ENCODE measurements around the gene RSU1.
"Not testable (repeated sequence)": the region's sequence is repeated elsewhere in the genome, so short reads cannot be mapped to it uniquely, and the experiment has no call there.

The RSU1 gene

DNA sequence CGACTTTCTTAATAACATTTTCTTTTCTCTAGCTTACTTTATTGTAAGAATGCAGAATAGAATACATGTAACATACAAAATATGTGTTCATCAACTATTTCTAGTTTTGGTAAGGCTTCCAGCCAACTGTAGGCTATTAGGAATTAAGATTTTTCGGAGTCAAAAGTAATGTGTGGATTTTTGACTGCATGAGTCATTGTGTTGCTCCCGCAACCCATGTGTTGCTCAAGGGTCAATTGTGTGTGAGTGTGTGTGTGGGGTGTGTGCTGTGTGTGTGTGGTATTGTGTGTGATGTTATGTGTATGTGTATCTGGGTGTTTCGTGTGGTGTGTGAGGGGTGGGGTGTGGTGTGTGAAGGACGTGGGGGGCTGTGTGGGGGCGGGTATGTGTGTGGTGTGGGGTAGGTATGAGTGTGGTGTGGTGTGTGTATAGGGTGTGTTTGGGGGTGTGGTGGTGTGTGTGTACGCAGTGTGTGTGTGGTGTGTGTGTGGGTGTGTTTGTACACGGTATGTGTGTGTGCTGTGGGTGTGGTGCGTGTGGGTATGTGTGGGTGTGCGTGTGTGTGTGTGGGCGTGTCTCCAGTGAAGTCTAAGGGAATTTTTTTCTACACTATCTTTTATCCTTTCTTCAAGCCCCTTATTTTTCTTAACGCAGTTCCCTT lies 60.5 kb downstream of the RSU1 start:
- Mint-ChIP-seq H3K9me3 (no peaks in the 10 kb centered on the region), H3K4me1 (peaks cover 5% of the 10 kb centered on the region), H3K36me3 (peaks cover 35% of the 10 kb centered on the region), H3K27ac (no peak overlapping the region), H3K4me3 (no peak overlapping the region), H3K27me3 (no peaks in the 10 kb centered on the region)
- ATAC-seq (ENCODE audit: low read depth) (no peak), DNase-seq (ENCODE audit: low spot score in 2 of 2) (no peak)

DNA sequence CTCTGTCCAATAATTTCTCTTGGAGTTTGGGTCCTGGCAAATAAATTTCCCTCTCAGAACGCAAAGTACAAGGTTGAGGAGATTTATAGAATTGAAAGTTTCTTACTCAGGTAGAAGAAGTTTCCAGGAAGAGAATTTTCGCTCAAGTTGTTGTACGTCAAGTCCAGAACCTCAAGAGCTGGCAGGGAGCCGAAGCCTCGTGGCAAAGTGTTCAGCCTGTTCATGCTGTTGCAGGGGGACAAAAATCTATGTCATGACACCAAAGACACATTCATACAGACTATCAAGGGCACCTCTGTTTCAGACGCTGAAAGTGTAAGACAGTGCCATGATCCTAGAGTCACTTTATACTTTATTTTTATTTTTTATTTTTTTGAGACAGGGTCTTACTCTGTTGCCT lies 62.5 kb downstream of the RSU1 start:
- Mint-ChIP-seq H3K4me1 (peaks cover 5% of the 10 kb centered on the region), H3K9me3 (no peaks in the 10 kb centered on the region), H3K36me3 (peaks cover 34% of the 10 kb centered on the region), H3K27me3 (no peaks in the 10 kb centered on the region), H3K27ac (no peak overlapping the region), H3K4me3 (no peak overlapping the region)
- DNase-seq (ENCODE audit: low spot score in 2 of 2) (no peak), ATAC-seq (ENCODE audit: low read depth) (no peak)

DNA sequence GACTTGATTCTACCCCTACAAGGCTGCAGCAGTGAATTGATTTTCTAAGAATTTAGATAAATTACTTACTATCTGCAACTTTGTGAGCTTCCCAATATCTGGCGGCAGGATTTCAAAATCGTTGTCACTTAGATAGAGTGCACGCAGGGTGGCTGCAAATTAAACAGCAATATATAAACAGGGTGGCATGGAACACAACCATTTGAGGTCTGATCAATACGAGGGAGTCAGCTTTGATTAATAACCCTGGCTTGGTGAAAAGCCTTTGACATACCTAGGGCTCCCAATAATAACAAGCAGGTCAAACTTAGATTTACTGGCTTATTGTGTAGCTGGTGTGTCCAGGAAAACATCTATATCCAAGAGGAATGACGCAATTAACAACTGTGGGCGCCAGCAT lies 64.4 kb downstream of the RSU1 start:
- H3K9me3 Mint-ChIP-seq; ATAC-seq (ENCODE audit: low read depth); H3K4me3 Mint-ChIP-seq; DNase-seq (ENCODE audit: low spot score in 2 of 2); H3K27ac Mint-ChIP-seq; H3K27me3 Mint-ChIP-seq; H3K4me1 Mint-ChIP-seq: not testable (repeated sequence)
- H3K36me3 Mint-ChIP-seq = peaks cover 37% of the 10 kb centered on the region

DNA sequence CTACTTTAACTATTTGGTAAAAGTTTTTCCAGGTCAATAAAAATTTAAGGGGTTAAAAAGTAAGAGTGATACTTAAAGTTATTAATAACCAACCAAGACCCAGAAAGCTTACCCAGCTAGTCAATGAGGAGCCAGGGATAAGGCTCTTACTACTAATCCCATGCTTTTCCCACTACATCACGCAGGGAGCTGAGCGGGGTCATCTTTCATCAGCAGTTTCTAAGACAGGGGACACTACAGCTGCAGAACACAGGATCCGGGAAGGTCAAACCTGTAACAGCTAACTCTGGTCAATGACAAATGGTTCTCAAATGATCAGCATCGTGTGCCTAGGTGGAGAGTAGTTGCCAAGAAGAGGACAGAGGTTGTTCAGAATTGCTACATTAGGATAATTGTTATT lies 65.1 kb downstream of the RSU1 start:
- no peak for DNase-seq (ENCODE audit: low spot score in 2 of 2)
- Mint-ChIP-seq H3K9me3 (no peaks in the 10 kb centered on the region), H3K4me1 (peaks cover 5% of the 10 kb centered on the region), H3K4me3 (no peak overlapping the region), H3K36me3 (peaks cover 40% of the 10 kb centered on the region), H3K27ac (no peak overlapping the region), H3K27me3 (no peaks in the 10 kb centered on the region)
- ATAC-seq (ENCODE audit: low read depth) = no peak

DNA sequence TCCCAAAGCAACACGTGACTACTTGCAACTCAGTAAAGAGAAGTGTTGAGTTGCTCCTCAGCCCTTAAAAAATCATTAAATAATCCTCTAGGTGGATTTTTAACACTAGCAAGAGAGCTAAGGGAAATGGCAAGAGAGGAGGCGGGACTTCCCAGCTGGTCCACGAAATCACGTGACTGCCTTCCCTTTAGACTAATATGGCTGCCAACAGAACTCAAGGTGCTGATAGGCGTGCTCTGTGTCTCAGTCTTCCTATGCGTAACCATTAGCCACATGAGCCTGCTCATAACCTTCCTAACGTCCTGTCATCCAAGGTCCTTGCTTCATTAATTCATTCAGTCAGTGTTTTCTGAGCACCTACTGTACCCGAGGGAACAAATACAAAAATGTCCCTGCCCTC lies 66.0 kb downstream of the RSU1 start:
- Mint-ChIP-seq H3K36me3 (peaks cover 35% of the 10 kb centered on the region), H3K4me3 (no peak overlapping the region), H3K4me1 (no peaks in the 10 kb centered on the region), H3K27ac (no peak overlapping the region), H3K9me3 (no peaks in the 10 kb centered on the region), H3K27me3 (no peaks in the 10 kb centered on the region)
- ATAC-seq (ENCODE audit: low read depth) = no peak
- no peak for DNase-seq (ENCODE audit: low spot score in 2 of 2)

DNA sequence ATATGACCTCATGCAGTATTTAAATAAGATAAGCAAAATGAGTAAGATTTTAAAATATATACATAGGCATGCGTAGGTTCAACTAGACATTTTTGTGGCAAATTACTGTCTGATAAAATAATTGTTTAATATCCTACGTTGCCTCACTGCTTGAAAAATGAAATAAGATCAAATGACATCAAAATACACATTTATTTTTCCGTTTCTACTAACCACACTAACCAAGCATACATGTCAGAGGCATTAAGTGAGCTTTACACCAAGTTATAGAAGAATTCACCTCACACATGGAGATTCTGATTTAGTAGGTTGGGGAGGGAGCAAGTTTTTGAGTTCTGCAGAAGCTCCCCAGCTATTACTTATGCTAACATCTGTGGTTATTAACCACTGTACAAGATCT lies 66.8 kb downstream of the RSU1 start:
- peaks cover 31% of the 10 kb centered on the region for H3K36me3 Mint-ChIP-seq
- DNase-seq (ENCODE audit: low spot score in 2 of 2) = no peak
- no peaks in the 10 kb centered on the region for H3K9me3 Mint-ChIP-seq
- ATAC-seq (ENCODE audit: low read depth) = no peak
- no peaks in the 10 kb centered on the region for H3K4me1 Mint-ChIP-seq
- H3K27ac Mint-ChIP-seq = no peak overlapping the region
- H3K4me3 Mint-ChIP-seq = no peak overlapping the region
- H3K27me3 Mint-ChIP-seq = no peaks in the 10 kb centered on the region

DNA sequence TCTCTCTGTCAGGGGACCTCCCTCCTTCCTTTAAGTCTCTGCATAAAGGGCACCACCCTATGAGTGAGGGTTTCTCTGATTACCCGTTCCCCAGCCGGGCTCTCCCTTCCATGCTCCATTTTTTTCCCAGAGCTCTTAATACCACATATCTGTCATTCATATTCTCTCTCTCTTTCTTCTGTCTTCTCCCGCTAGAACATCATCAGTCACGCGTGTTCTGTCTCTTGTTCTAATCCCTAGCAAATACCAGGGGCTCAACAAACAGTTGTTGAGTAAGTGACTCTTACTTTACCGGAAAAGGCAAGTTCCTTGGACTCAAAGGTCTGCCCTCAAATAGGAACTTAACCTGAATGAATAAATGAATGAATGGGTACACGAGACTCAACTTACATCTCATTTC lies 68.5 kb downstream of the RSU1 start:
- H3K36me3 Mint-ChIP-seq = peaks cover 29% of the 10 kb centered on the region
- no peak overlapping the region for H3K27ac Mint-ChIP-seq
- ATAC-seq (ENCODE audit: low read depth) (no peak), DNase-seq (ENCODE audit: low spot score in 2 of 2) (no peak)
- no peaks in the 10 kb centered on the region for H3K9me3 Mint-ChIP-seq
- no peaks in the 10 kb centered on the region for H3K4me1 Mint-ChIP-seq
- H3K4me3 Mint-ChIP-seq = no peak overlapping the region
- no peaks in the 10 kb centered on the region for H3K27me3 Mint-ChIP-seq

DNA sequence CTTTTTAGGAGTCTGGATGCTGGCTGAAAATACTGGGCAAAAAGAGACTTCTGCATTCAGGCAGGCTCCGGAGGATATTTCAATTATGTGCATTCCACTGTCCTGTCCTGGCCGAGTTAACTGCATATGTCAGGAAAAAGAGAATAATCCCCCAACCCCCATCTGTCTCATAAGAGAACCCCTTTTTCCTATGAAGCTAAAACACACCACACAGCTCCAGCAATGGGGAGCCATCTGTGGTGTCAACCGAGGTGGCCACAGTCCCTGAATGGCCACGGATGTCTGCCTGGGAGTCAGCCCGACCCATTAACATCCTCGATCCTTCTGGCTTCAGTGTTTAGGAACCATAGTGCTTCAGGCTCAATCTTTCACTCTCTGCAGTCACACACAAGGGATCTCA lies 70.4 kb downstream of the RSU1 start:
- no peak overlapping the region for H3K27ac Mint-ChIP-seq
- DNase-seq (ENCODE audit: low spot score in 2 of 2) (no peak), ATAC-seq (ENCODE audit: low read depth) (no peak)
- no peaks in the 10 kb centered on the region for H3K4me1 Mint-ChIP-seq
- no peak overlapping the region for H3K4me3 Mint-ChIP-seq
- no peaks in the 10 kb centered on the region for H3K9me3 Mint-ChIP-seq
- no peaks in the 10 kb centered on the region for H3K27me3 Mint-ChIP-seq
- H3K36me3 Mint-ChIP-seq = peaks cover 23% of the 10 kb centered on the region

DNA sequence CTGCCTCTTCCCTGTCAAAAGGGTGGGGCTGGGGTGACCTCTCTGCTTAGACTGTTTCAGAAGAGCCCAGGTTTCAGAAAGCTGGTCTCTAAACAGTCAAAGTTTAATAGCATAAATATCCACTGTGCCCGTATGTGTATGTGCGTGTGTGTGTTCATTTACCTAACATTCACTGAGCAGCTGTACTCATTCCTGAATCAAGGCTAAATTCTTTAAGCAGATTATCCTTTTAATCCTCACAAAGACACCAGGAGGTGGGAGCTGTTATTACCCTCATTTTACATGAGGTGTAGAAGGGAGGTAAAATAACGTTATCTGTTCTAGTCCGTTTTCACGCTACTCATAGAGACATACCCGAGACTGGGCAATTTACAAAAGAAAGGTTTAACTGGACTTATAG lies 72.2 kb downstream of the RSU1 start:
- ATAC-seq (ENCODE audit: low read depth) = no peak
- DNase-seq (ENCODE audit: low spot score in 2 of 2) = no peak
- Mint-ChIP-seq H3K9me3 (no peaks in the 10 kb centered on the region), H3K36me3 (peaks cover 24% of the 10 kb centered on the region), H3K4me1 (no peaks in the 10 kb centered on the region), H3K27me3 (no peaks in the 10 kb centered on the region), H3K4me3 (no peak overlapping the region), H3K27ac (peak overlapping the region; percentile 8)

DNA sequence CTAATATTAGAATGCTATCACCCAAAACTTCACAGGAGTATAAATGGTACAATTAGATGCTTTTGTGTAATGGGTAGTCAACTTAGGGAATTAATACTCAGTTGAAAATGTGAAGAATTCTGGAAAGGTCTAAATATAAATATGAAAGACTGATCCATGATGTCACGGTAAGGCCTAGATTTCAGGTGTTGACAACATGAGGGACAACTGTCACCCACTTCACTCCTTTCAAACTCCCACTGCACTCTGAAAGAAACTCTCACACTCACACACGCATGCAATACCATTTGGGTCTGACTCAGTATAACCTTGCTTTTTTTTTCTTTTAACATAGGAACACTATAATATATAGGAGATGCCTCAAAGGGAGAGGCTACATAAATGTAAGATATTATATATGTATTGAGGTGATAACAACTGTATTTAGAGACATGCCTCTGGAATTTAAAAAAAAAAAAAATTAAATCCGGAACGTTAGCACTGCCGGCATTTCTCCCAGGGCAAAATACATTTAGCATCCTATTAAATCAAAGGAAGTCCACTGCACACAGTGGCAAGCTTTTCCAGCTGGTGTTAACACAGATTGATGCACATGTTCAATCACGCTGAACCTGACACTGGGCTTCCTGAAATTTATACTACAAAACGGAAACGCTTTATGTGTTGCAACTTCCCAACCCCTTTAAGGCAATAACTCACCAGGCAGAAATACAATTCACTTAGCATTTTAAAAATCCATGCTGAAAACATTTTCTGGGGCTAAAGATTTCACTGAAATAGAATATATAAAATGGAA lies 74.9 kb downstream of the RSU1 start:
- H3K4me3 Mint-ChIP-seq = no peak overlapping the region
- no peak overlapping the region for H3K27ac Mint-ChIP-seq
- H3K36me3 Mint-ChIP-seq = peaks cover 30% of the 10 kb centered on the region
- ATAC-seq (ENCODE audit: low read depth) = no peak
- no peak for DNase-seq (ENCODE audit: low spot score in 2 of 2)
- no peaks in the 10 kb centered on the region for H3K4me1 Mint-ChIP-seq
- H3K9me3 Mint-ChIP-seq = peaks cover 2% of the 10 kb centered on the region
- H3K27me3 Mint-ChIP-seq = no peaks in the 10 kb centered on the region

DNA sequence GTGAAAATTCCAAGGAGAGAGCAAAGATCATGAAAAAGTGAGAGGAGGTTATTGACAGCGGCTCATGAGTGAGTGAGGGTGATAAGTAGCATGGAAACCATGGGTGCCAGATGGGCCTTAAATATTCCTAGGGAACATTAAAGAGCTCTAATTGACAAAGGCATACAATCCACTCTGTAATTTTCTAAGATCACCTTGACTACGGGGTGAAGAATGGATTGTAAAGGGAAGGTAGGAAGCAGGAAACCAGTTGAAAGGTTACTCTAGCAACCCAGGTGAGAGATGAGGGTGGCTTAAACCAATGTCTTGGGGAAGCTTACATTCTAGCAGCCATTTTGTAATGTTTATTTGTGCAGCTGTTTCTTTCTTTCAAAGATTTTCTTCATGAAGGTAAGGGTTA lies 75.7 kb downstream of the RSU1 start:
- H3K9me3 Mint-ChIP-seq = peaks cover 7% of the 10 kb centered on the region
- no peaks in the 10 kb centered on the region for H3K27me3 Mint-ChIP-seq
- peaks cover 31% of the 10 kb centered on the region for H3K36me3 Mint-ChIP-seq
- no peak overlapping the region for H3K4me3 Mint-ChIP-seq
- DNase-seq (ENCODE audit: low spot score in 2 of 2) (no peak), ATAC-seq (ENCODE audit: low read depth) (no peak)
- H3K4me1 Mint-ChIP-seq = no peaks in the 10 kb centered on the region
- no peak overlapping the region for H3K27ac Mint-ChIP-seq

DNA sequence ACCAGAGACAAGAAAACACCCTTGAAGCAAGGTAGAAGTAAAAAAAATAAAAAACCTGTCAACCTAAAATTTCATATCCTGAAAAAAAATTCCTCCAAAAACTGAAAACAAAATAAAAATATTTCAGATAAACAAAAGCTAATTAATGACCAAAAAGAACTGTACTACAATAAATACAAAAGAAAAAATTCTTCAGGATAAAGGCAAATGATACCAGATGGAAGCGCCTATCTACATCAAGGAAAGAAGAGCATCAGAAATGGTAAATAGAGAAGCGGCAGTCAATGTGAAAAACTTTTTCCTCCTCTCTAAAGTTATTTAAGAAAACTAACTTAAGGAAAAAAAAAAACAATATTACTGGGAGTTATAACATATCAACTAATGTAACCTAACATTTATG lies 79.8 kb downstream of the RSU1 start:
- ATAC-seq (ENCODE audit: low read depth) (no peak), DNase-seq (ENCODE audit: low spot score in 2 of 2) (no peak)
- H3K27me3 Mint-ChIP-seq = no peaks in the 10 kb centered on the region
- no peak overlapping the region for H3K4me3 Mint-ChIP-seq
- no peak overlapping the region for H3K27ac Mint-ChIP-seq
- peaks cover 11% of the 10 kb centered on the region for H3K9me3 Mint-ChIP-seq
- peaks cover 3% of the 10 kb centered on the region for H3K4me1 Mint-ChIP-seq
- H3K36me3 Mint-ChIP-seq = peaks cover 57% of the 10 kb centered on the region

DNA sequence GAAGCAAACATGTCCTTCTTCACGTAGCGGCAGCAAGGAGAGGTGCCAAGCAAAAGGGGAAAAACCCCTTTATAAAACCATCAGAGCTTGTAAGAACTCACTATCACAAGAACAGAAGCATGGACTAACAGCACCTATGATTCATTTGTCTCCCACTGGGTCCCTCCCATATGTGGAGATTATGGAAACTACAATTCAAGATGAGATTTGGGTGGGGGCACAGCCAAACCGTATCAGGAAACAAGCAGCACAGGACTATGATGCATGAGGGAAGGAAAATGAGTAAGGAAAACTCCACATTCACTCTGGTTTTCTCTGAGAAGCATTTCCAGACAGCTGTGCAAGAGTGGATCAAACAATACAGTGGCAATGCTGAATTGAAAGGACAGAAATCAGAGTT lies 81.6 kb downstream of the RSU1 start:
- peaks cover 11% of the 10 kb centered on the region for H3K9me3 Mint-ChIP-seq
- H3K27me3 Mint-ChIP-seq = no peaks in the 10 kb centered on the region
- peaks cover 54% of the 10 kb centered on the region for H3K36me3 Mint-ChIP-seq
- no peak overlapping the region for H3K27ac Mint-ChIP-seq
- H3K4me3 Mint-ChIP-seq = no peak overlapping the region
- DNase-seq (ENCODE audit: low spot score in 2 of 2) (no peak), ATAC-seq (ENCODE audit: low read depth) (no peak)
- H3K4me1 Mint-ChIP-seq = peaks cover 3% of the 10 kb centered on the region

DNA sequence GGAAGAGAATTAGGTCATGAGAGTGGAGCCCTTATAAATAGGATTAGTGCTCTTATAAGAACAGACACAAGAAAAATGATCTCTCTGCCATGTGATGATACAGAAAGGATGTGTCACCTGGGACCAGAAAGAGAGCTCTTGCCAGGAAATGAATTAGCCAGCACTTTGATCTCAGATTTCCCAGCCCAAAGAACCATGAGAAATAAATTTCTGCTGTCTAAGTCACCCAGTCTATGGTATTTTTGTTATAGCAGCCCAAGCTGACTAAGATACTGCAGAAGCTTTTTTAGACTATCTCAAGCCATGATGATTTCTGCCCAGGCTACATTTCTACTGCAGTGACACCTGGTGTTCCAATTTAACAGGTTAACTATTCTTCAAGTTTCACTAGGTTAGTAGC lies 84.8 kb downstream of the RSU1 start:
- peaks cover 13% of the 10 kb centered on the region for H3K9me3 Mint-ChIP-seq
- no peak overlapping the region for H3K27ac Mint-ChIP-seq
- no peaks in the 10 kb centered on the region for H3K27me3 Mint-ChIP-seq
- DNase-seq (ENCODE audit: low spot score in 2 of 2) (no peak), ATAC-seq (ENCODE audit: low read depth) (no peak)
- no peak overlapping the region for H3K4me3 Mint-ChIP-seq
- H3K4me1 Mint-ChIP-seq = peaks cover 14% of the 10 kb centered on the region
- H3K36me3 Mint-ChIP-seq = peaks cover 60% of the 10 kb centered on the region

DNA sequence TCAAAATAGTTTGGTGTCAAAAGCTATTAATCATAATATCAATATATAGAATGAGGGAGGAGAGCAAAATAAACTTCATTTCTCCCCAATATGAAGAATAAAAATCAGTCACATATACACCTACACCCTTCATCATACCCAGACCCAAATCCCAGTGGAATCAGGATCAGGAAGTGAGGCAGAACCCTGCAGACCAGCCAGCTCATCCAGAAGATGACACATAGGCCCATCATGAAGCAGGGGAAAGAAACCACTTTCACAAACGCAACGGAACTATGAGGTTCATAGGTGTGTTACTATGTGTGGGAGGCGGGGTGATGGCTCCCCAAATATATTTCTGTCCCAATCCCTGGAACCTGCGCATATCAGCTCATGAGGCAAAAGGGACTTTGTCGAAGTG lies 89.0 kb downstream of the RSU1 start:
- Mint-ChIP-seq H3K27ac (no peak overlapping the region), H3K9me3 (peaks cover 4% of the 10 kb centered on the region), H3K36me3 (peaks cover 42% of the 10 kb centered on the region), H3K27me3 (no peaks in the 10 kb centered on the region), H3K4me1 (peaks cover 12% of the 10 kb centered on the region), H3K4me3 (no peak overlapping the region)
- DNase-seq (ENCODE audit: low spot score in 2 of 2) (no peak), ATAC-seq (ENCODE audit: low read depth) (no peak)
